ENCODE measurements around the gene DNAH17.
"Not testable (repeated sequence)": the region's sequence is repeated elsewhere in the genome, so short reads cannot be mapped to it uniquely, and the experiment has no call there.

The DNAH17 gene

DNA sequence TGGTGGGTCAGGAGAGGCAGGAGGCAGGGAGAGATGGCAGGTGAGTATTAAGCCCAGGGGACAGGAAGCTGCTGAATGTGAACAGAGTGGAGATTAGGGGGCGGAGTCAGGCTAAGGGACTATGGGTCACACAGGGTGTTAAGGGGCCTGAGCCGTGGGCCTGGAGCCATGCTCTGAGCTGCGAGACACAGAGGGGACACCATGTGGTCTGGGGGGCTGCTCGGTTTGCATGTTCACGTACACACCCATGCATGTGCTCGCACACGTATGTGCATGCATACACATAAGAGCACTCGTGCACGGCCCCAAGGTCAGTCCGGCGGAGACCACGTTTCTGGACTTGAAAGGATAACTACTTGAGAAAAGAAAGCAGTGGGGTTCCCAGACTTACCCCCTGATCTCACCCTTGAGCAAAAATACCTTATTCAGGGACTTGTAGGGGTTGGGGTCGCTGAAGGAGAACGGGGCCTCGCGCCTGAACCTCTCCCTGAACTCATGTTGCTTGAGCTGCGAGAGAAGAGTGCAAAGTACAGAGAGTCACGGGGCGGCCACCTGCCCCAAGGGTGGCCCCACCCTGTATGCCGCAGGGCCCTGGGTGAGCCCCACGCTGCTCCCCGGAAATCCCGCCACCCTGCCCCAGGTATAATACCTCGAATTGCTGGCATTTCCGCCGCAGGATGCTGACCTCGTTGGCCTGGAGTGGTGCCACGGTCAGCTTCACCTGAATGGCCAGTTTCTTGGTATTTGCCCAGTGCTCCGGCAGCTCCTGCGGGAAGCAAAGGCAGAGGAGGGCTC is 50.8 kb downstream of the DNAH17 start:
- DNase-seq (ENCODE audit: low read depth in 3 of 3, low spot score in 1 of 3): no peak

DNA sequence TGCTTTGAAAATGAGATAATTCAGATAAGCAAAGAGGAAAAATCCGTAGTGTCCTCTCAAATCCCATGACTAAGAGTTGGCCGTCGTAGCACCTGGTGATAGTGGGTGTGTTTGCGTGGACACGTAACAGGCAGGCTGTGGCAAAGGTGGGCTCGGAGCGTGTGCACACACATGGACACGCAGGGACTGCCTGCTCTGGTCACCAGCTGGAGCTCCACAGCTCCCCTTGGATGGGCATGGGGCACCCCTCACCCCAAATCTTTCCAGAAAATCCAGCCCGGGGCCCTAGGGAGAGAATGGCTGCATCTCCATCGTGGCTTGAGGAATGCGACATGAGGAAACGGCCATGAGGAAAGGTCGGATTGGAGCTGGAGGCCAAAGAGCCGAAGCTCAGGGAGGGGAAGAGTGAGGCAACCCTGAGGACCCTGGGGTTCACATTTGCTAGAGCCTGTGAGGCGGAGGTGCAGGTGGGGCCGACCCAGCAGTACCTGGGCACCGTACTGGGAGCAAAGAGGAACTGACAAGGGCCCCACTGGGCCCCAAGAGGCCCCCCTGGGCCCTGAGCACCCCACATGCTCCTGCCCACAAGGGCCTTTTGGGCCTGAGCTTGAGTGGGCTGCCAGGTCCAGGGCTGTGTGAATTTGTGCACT is 51.6 kb downstream of the DNAH17 start:
- DNase-seq (ENCODE audit: low read depth in 3 of 3, low spot score in 1 of 3): no peak

DNA sequence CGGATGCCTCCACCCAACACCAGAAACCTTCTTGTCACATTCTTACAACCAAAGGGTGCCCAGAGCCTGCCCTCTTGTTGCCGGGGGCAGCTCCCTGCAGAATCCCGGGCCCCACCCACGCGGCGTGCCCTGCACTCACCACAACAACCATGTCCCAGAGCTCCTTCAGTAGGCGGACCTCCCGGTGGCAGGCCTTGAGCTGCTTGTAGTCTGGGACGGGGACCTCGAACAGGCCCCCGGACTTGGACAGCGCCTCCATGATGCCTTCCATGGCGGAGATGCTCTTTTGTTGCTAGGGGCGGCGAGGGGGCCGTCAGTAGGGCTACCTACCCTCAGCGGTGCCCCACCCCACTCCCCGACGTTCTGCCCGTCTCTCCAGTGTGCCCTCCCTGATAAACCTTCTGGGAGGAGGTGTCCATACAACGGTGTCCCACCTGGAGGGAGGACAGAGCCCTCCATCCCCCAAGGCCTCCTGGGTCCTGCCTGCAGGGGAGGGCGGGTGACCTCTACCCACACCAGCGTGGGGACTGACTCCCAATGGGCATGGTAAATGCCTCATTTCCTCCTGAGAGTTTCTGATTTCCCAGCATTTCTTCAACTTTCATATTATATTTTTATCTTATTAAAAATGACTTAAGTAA is 52.2 kb downstream of the DNAH17 start:
- DNase-seq (ENCODE audit: low read depth in 3 of 3, low spot score in 1 of 3): no peak

DNA sequence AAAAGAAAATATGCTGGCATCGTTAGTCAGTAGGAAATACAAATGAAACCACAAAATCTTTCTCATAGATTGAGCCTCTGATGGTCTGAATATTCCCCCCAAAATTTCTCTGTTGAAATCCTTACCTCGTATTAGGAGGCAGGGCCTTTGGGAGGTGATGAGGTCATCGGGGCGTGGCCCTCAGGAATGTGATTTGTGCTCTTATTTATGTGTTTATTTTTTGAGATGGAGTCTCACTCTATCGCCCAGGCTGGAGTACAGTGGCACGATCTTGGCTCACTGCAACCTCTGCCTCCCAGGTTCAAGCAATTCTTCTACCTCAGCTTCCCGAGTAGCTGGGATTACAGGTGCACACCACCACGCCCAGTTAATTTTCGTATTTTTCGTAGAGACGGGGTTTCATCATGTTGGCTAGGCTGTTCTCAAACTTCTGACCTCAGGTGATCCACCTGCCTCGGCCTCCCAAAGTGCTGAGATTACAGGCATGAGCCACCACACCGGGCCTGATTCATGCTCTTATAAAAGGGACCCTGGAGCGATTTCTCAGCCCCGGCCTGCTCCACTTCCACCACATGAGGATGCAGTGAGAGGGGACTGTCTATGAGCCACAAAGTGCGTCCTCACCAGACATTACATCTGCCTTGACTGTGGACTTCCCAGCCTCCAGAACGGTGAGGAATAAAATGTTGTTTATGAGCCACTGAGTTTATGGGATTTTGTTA is 53.1 kb downstream of the DNAH17 start:
- no peak for DNase-seq (ENCODE audit: low read depth in 3 of 3, low spot score in 1 of 3)

DNA sequence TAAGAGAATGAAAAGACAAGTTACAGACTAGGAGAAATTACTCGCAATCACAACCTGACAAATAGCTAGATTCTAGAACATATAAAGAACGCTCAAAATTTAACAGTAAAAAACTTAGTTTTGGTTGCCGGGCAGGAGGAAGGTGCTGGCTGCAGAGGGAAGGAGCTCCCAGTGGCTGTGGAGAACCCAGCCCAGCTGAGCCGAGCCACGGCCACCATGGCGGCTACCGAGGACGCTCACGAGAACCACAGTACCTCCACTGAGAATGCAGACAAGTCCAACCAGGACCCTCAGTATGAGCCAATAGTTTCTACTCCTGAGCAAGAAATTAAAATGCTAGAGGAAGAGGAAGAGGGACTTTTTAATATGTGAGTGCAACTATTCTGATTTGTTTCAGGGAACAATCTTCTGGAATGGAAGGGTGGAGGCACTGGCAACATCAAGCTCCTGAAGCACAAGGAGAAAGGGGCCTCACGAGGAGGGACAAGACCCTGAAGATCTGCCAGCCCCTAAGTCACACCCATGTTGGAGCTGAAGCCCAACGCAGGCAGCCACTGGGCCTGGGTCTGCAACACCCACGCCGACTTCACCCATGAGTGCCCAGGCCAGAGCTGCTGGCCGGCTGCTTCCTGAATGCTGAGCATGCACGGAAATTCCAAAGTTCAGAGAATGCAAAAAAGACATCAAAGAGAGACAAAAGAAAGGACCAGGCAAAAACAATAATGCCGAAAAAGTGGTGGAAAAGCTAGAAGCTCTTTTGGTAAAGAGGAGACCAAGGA is 55.0 kb downstream of the DNAH17 start:
- DNase-seq (ENCODE audit: low read depth in 3 of 3, low spot score in 1 of 3): no peak

DNA sequence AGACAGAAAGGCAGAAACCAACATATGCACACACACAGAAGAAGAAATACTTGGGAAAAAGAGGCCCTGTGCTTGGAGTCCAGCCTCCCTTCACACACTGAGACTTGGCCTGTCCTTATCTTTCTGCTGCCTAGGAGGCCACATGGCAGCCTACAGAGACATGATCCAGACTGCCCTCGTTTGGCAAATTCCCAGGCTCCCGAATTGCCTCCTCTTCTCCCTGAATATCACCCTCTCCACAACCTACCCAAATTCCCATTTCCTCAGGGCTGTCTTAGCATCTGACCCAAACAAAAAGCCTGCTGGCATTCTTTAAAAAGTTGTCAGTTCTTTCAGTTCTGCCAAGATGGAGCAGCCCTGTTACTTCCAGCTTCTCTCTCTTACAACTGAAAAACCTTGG is 59.8 kb downstream of the DNAH17 start:
- DNase-seq (ENCODE audit: low read depth in 3 of 3, low spot score in 1 of 3): no peak

DNA sequence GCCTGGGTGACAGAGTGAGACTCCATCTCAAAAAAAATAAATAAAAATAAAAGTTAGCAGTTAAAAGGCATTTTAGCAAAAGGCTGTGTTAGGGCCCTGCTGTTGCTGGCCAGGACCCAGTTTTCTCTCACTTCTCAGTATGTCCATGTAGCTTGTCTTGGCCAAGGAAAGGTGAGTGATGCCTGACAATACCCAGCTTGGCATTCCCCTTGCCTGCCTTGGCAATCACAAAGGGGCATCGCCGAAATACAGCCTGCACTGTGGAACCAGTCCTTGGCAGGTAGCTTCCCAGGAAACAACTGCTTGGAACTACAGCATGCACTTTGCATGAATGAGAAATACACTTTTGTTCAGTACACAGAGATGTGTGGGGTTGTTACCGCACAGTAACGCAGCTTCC is 61.7 kb downstream of the DNAH17 start:
- DNase-seq (ENCODE audit: low read depth in 3 of 3, low spot score in 1 of 3): no peak

DNA sequence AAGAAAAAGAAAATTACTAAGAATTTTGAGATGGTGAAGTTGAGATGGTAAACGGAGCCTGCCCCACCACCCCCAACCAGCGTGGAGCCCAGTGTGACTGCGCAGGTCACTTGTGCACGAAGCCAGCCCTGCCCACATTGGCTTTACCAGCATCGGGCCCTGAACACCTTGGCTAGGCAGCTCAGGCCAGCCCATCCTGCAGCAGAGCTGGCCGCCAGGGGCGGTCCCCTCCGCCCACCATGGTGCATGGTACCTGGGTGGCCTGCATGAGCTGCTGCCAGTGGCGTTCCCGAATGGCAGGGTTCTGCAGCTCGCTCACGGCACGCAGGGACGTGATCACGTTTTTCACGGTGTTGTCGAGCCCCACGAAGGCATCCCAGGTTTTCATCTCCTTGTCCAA is 62.7 kb downstream of the DNAH17 start:
- no peak for DNase-seq (ENCODE audit: low read depth in 3 of 3, low spot score in 1 of 3)

DNA sequence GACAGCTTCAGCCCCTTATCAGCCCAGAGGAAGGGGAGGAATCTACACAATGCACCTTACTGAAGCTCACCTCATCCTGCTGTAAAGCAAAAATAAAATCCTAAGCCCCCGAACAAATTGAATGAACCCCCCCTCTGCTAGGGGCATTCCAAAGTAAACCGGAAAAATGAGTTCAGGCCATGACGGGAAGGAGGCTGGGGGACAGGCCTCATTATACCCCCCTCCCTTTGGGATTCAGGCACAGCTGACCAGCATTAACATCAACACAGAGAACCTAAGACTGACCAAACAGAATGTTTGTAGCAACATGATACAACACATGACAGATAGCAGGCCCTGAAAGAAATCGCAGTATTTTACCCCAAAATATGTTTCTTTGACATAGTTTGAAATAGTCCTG is 64.2 kb downstream of the DNAH17 start:
- DNase-seq (ENCODE audit: low read depth in 3 of 3, low spot score in 1 of 3): no peak

DNA sequence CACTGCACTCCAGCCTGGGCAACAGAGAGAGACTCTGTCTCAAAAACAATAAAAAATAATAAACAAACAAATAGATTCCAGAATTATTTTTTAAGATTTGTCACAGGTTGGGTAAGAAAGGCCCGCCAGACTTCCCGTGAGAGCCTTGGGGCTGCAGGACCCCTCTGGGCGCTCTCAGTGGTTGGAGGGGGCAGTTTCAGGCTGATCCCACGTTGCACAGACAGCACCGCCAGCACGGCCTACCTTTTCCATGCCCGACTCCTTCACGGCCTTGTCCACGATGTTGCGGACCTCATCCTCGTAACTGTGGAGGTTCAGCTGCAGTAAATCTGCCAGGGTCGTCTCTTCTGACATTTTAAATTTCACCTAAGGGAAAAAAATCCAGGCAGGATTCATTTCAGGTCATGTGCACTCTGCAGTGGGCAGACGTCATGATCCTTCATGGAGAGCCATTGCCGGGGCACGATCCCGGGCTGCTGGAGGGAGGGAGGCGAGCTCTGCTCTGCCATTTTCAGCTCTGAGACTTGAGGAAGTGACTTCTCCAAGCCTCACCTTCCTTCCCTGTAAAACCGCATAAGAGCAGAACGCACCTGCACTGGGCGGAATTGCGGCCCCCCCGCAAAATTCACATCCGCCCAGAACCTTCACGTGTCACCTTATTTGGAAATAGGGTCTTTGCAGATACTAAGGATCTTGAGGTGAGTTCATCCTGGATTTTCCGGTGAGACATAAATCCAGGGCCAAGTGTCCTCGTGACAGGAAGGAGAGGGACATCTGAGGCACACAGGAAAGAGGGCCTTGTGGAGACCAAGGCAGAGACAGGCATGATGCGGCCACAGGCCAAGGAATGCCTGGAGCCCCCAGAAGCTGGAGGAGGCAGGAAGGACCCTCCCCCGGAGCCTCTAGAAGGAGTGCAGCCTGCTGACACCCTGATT is 66.8 kb downstream of the DNAH17 start:
- DNase-seq (ENCODE audit: low read depth in 3 of 3, low spot score in 1 of 3): no peak

DNA sequence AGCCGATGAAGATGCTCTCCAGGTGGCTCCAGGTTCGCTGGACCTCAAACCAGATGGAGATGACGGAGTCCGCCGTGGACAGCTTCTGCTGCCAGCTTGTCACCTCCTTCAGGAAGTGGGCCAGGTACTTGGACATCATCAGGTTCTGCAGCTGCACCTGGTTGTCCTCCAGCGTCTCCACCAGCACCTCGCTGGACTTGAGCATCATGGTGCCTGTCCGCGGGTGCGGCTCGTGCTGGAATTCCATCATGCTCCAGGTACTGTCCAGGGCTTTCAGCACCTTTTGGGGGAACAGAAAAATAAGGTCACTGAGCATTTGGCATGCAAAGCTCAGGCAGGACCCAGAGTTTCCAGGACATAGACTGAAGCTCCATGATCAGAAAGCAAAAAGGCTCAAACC is 69.7 kb downstream of the DNAH17 start:
- DNase-seq (ENCODE audit: low read depth in 3 of 3, low spot score in 1 of 3): no peak

DNA sequence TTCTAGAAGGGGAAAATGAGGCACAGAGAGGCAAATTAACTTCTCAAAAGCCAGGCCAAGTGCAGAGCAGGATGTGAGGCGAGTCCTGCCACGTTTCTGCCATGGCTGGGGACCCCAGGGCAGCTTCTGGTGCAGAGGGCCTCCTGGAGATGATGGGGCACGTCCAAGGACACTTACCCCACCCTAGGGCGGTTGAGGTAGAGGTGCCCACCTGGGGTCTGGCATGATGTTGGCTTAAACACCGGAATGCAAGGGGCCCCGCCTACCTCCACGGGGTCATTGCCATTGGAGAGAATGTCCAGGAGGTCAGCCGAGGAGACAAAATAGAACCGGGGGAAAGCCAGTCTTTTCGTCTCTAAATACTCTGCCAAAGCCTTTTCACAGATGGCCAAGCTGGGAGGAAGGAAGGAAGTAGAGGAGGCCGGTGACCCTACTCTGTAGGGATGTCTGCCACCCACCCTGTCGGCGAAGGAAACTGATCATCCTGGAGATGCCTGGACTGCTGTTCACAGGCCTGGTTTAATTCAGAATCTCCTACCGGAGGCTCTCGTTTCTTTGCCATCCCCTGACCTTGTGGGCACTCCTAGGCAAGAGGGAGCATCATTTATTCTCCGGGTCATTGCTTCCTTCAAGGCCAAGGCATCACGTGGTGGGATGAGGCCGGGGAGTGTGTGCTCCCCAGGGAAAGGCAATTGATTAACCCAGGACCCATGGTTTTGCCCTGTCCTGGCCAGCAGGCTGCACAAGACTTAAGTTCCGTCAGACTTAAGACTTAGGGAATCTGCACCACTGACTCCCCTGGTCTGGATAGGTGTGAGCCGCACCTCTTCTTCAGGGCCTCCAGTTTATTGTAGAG is 70.5 kb downstream of the DNAH17 start:
- no peak for DNase-seq (ENCODE audit: low read depth in 3 of 3, low spot score in 1 of 3)

DNA sequence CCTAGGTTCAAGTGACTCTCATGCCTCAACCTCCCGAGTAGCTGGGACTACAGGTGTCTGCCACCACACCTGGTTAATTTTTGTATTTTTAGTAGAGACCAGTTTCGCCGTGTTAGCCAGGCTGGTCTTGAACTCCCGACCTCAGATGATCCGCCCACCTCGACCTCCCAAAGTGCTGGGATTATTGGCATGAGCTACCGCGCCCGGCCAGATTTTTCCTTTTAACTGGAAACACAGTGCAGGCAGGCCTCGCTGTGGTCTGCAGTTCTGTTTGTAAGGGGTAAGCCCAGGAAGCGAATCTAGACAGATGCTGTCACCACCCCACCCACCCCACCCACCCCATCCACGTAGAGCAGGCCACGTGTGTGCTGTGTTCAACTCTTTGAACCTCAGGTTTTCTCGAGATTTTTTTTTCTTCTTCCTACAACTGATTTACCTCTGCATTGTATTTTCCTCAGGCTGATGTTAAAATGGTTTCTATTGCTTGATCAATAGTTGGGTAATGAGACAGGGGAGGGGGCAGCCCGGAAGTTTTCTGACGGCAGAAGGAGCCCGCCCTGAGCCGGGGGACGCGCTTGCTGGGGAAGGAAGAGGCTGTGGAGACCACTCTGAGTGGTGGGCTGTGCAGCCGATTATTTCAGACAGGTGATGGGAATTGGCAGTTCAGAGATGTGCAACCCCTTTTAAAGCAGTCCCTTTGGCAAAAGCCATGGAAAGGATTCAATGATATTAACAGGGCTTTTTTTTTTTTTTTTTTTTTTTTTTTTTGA is 72.9 kb downstream of the DNAH17 start:
- DNase-seq (ENCODE audit: low read depth in 3 of 3, low spot score in 1 of 3): no peak

DNA sequence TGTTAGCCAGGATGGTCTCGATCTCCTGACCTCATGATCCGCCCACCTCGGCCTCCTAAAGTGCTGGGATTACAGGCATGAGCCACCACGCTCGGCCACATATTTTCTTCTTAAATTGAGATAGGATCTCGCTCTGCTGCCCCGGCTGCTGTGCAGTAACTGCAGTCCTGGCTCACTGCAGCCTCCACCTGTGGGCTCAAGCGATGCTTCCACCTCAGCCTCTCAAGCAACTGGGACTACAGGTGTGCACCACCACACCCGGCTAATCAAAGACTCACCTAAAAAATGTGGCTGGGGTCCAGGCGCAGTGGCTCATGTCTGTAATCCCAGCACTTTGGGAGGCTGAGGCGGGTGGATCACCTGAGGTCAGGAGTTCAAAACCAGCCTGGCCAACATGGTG is 73.8 kb downstream of the DNAH17 start:
- not testable (repeated sequence) for DNase-seq (ENCODE audit: low read depth in 3 of 3, low spot score in 1 of 3)

DNA sequence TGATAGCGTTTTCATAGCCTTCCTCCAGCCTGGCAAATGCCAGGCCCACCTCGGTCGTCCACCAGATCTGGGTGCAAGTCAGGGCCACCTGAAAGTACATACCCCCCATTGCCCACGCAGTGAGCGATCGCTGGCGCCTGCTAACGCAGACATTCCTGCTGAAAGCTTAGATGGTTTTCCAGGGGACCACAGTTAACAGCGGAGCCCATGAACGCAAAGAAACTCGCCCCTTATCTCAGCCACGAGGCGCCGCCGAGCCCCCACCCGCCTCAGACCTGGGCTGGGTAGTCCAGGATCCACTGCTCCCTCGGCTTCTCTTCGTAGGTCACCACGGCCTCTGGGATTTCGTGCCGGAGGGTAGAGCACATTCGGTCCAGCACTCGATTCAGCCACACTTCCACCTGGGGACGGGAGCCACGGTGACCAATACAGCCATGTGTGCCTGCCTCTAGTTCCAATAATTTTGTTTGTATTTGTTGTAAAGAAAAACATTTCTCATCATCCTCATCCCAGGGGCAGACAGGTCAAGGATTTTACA is 74.5 kb downstream of the DNAH17 start:
- no peak for DNase-seq (ENCODE audit: low read depth in 3 of 3, low spot score in 1 of 3)

DNA sequence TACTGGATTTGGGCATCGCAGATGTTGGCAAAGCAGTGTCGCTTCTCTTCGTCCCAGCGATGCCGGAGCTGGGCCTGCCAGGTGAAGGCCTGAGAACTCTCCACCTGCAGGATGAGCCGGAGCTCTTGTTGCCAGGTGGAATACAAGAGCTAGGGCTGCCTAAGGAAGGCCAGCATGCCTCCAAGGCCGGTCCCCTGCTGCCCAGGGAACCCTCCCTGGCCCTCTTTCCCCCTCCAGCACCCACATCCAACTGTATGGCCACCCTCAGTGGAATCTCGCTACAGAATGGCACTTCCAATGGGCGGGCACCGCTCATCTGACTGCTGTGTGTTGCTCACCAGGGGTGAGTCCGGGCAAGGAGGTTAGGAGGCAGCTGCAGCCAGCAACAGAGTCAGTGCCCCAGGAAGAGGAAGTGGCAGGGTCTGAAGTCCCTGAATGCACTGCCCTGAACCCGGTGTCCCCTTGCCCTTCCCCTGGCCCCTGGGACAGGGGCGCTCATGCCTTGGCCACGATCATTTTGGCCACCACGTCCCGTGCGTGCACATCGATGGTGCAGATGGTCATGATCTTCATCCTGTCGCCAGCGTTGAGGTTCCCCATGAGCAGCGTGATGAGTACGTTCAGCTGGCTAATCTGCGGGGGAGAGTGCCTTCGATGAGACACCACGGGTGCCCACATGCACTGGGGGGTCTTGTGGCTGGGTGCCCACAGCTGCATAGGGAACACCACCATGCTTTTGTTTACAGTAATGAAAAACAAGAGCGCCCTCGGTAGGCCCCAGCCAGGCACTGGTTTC is 75.8 kb downstream of the DNAH17 start:
- DNase-seq (ENCODE audit: low read depth in 3 of 3, low spot score in 1 of 3): no peak

DNA sequence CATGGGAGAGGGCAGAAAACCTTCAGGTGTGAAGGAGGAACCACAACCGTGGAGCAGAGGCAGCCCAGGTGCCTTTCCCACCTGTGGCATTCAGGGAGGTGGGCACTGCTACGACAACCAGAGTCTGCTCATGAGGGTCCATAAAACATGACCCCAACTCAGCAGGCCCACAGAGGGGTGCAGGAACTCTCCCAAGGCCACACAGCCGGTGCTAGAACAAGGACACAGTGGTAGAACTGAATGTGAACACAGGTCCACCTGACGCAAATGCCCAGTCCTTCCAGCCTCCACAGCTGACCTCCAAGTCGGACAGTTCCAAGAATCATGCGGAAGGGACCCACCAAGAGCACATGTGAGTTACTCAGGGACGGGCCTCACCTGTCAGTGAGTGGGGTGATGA is 76.4 kb downstream of the DNAH17 start:
- no peak for DNase-seq (ENCODE audit: low read depth in 3 of 3, low spot score in 1 of 3)

Data from stimulated activated CD4-positive, alpha-beta T cell treated with anti-CD3 and anti-CD28 coated beads, TNF-alpha, amount 100 ng/mL, for 1 hour (primary cell).